ENCODE measurements around the gene PGA3.
"Not testable (repeated sequence)": the region's sequence is repeated elsewhere in the genome, so short reads cannot be mapped to it uniquely, and the experiment has no call there.

PGA3 gene

DNA sequence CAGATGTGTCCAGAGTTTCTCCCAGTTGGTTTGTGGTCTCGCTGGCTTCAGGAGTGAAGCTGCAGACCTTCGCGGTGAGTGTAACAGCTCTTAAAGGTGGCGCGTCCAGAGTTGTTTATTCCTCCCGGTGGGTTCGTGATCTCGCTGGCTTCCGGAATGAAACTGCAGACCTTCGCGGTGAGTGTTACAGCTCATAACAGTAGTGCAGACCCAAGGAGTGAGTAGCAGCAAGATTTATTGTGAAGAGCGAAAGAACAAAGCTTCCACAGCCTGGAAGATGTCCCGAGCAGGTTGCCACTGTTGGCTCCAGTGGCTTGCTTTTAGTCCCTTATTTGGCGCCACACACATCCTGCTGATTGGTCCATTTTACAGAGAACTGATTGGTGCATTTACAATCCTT, 1.8 kb upstream of the PGA3 start:
- no peak for DNase-seq (ENCODE audit: low read depth, low spot score)
- H3K27ac ChIP-seq, result no peak overlapping the region

DNA sequence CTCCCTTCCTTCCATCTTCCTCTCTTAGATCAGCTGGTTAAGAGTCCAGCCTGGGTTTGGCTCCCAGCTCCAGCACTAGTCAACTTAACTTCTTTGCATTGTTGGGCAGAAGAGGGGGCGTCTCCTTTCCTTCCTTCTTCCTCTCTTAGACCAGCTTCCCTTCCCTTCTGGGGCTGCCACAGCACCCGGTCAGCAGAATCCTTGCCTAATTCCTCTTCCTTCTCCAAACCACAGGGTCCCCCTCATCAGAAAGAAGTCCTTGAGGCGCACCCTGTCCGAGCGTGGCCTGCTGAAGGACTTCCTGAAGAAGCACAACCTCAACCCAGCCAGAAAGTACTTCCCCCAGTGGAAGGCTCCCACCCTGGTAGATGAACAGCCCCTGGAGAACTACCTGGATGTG, 558 bp downstream of the PGA3 start:
- not testable (repeated sequence) for DNase-seq (ENCODE audit: low read depth, low spot score); H3K27ac ChIP-seq

DNA sequence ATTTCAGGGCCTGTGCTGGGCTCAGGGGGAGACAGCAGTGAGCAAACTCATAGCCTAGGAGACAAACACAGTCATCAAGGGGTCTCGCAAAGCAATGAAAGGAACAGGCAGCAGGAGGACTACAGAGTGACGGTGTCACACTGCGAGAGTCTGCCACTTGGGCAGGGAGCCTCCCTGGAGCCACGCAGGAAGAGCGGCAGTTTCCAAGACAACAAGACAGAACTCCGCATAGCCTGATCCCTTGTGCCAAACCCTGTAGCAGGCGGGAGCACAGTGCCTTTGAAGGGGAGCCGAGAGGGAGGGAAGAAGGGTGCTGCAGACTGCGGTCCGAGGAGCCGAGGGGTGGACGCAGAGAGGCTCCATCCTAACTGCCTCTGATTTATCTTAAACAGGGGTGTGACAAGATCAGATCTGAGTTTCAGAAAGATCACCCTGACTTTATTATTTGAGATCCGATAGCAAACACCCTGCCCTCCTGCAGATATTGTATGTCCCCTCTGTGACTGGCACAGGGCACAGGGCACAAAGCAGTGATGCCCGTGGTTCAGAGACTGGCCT, 1.3 kb downstream of the PGA3 start:
- not testable (repeated sequence) for DNase-seq (ENCODE audit: low read depth, low spot score); H3K27ac ChIP-seq

DNA sequence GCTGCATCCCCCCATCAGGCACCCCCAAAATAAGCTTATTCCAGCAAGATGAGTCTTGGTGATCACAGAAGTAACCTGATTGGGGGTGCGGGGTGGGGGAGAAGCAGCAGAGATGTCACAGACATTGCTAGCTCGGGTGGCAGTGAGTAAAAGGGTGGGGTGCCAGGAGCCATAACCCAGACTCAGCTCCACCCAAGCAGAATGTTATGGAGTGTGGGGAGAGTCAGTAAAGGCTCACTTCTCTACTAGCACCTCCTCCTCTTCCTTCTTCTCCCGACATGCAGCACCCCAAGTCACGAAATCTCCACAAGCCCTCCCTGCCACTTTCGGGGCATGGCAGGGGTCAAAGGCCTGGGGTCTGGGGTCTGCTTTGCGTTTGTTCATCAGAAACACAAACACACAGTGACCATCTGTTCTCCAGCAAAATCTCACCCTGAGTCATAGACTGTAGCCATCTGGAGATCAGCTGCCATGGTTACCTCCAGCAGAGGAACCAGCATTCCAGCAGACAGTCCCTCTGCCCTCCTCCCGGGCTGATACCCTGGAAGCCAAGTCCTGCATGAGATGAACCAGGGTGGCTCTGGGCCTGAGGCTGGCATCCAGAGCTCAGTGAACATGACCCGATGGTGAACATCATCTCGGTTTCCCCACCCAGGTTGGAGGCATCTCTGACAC, 4.5 kb downstream of the PGA3 start:
- not testable (repeated sequence) for DNase-seq (ENCODE audit: low read depth, low spot score); H3K27ac ChIP-seq

DNA sequence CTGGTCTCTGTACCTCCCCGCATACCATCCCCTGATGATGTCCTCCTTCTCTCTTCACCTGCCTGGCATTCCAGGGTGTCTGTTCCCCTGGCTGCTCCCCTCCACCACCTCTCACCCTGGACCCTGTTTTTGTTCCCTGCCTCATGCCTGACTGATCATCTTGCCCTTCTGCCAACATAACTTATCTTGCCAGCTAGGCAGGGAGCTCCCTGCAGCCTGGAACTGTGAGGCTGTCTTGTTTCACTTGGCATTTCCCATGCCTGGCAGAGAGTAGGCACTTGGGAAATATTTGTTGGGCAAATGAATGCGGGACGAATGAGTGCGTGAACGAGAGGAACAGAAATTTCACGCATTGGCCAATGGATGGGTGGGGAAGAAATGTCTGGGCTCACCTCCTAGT, 7.3 kb downstream of the PGA3 start:
- H3K27ac ChIP-seq; DNase-seq (ENCODE audit: low read depth, low spot score): not testable (repeated sequence)

DNA sequence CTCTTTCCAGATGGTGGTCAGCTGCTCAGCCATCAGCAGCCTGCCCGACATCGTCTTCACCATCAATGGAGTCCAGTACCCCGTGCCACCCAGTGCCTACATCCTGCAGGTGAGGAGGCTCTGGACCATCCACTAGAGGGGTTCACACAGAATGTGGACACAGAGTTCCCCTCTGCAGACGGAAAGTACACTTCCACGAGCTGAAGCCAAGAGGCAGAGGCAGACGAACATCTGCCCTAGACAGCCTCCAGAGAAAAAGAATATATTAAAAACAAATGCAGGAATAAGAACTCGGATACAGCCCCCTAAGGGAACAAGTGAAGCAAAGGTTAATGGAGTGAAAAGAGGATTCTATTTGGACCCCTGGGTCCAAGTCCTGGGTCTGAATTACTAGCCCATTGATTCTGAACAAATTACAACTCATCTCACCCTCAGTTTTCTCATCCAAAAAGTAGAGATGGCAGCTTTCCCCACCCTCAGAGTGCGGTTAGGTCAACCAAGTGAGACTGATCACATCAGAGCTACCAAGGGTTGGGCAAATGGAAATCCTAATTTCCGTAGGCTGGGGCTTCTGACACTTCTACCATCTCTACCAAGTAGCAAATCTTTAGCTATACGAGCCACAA, 8.1 kb downstream of the PGA3 start:
- not testable (repeated sequence) for H3K27ac ChIP-seq; DNase-seq (ENCODE audit: low read depth, low spot score)

DNA sequence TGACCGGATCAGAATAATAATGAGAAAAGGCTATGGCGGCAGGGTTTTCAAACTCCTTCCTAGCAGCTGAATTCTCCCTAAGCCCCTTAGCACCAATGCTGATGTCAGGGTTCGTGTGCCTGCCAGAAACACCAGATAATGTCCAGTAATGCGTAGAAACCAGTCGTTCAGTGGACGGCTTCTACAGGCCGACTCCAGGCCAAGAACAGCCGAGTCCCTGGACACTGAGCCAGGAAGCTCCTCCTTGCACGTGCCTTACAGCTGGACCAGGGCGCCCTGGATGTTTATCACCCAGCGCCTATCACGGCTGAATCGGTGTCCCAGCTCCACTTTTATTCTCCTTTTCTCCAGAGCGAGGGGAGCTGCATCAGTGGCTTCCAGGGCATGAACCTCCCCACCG, 8.9 kb downstream of the PGA3 start:
- DNase-seq (ENCODE audit: low read depth, low spot score); H3K27ac ChIP-seq: not testable (repeated sequence)

DNA sequence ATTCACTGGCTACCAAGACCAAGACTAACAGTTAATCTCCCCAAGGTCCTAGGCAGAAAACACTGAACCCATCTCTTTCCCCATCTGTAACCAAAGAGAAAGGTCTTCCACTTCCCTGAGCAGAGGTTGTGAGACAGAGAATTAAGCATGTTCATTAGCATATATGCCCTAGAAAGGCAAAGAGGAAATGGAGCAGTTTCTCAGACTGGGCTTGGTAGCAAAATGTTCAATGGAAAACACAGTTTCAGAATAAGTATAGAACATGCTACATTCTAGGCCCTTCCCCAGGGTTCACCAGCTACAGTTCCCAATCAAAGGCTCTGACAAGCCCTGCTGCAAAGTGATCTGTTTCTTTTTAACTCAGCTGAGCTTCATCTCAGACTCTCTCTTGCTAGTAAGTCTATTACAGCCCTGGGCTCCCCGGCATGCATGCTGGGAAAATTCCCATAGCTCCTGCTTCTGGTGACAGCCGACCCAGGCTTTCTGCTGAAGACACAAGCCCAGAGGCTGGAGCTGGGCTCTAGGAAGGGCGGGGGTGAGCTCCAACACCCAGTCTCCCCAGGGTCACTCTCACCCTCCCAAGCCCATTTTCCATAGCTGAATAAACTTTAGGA, 10.5 kb downstream of the PGA3 start:
- not testable (repeated sequence) for H3K27ac ChIP-seq; DNase-seq (ENCODE audit: low read depth, low spot score)

DNA sequence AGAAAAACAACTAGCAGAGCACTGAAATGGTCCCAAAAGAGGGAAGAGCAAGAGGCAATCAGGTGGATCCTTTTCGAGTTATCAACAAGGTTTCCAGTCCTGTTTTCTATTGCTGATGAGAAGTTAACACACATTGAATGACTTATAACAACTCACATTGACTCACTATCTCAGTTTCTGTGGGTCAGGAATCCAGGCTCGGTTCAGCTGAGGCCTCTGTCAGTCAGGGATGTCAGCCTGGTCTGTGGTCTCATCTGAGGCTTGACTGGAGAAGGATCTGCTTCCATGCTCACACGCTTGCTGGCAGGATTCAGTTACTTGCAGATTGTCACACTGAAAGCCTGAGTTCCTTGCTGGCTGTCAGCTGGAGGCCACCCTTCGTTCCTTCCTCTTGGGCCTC, 15.0 kb downstream of the PGA3 start:
- not testable (repeated sequence) for H3K27ac ChIP-seq; DNase-seq (ENCODE audit: low read depth, low spot score)

DNA sequence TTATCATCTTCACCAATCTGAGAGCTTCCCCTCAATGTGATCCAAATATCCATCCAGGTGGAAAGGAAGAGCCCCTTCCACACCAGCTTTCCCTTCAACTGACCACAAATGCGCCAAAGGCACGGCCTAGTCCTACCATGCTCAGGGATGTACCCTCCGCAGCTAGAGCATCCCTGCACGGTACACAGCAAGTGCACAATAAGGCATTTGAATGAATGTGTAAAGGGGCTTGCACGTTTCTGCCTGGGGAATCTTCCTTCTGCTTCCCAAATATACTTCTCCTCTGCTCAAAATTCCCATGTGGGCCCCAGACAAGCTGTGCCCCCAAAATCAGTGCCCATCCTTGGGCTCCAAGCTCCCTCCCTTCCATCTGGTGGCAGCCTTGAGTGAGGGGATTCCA, 15.7 kb downstream of the PGA3 start:
- not testable (repeated sequence) for DNase-seq (ENCODE audit: low read depth, low spot score); H3K27ac ChIP-seq

DNA sequence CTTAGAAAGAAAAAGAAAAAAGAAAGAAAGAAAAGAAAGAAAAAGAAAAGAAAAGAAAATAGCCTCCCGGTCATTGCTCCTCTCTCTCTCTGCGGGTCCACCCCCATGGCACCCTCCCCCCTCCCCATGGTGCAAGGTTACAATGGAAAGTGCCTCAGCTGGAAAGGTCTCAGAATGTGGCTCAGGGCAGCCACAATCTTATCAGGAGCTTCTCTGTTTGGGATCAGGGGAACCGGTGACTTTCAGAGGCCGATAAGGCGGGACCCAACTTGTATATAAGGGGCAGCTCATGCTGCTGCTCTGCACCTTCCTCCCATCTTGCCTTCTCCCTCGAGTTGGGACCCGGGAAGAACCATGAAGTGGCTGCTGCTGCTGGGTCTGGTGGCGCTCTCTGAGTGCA, 18.7 kb downstream of the PGA3 start, which contains the start of gene PGA4:
TSS of gene PGA4 (plus strand) at position 301 of the 400 bp plus-strand sequence. CDS start at position 355, 54 bp downstream.
- DNase-seq (ENCODE audit: low read depth, low spot score); H3K27ac ChIP-seq: not testable (repeated sequence)

DNA sequence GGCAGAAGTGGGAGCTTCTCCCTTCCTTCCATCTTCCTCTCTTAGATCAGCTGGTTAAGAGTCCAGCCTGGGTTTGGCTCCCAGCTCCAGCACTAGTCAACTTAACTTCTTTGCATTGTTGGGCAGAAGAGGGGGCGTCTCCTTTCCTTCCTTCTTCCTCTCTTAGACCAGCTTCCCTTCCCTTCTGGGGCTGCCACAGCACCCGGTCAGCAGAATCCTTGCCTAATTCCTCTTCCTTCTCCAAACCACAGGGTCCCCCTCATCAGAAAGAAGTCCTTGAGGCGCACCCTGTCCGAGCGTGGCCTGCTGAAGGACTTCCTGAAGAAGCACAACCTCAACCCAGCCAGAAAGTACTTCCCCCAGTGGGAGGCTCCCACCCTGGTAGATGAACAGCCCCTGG, 19.4 kb downstream of the PGA3 start:
- not testable (repeated sequence) for H3K27ac ChIP-seq; DNase-seq (ENCODE audit: low read depth, low spot score)

DNA sequence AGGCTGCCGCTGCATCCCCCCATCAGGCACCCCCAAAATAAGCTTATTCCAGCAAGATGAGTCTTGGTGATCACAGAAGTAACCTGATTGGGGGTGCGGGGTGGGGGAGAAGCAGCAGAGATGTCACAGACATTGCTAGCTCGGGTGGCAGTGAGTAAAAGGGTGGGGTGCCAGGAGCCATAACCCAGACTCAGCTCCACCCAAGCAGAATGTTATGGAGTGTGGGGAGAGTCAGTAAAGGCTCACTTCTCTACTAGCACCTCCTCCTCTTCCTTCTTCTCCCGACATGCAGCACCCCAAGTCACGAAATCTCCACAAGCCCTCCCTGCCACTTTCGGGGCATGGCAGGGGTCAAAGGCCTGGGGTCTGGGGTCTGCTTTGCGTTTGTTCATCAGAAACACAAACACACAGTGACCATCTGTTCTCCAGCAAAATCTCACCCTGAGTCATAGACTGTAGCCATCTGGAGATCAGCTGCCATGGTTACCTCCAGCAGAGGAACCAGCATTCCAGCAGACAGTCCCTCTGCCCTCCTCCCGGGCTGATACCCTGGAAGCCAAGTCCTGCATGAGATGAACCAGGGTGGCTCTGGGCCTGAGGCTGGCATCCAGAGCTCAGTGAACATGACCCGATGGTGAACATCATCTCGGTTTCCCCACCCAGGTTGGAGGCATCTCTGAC, 23.3 kb downstream of the PGA3 start:
- H3K27ac ChIP-seq; DNase-seq (ENCODE audit: low read depth, low spot score): not testable (repeated sequence)

DNA sequence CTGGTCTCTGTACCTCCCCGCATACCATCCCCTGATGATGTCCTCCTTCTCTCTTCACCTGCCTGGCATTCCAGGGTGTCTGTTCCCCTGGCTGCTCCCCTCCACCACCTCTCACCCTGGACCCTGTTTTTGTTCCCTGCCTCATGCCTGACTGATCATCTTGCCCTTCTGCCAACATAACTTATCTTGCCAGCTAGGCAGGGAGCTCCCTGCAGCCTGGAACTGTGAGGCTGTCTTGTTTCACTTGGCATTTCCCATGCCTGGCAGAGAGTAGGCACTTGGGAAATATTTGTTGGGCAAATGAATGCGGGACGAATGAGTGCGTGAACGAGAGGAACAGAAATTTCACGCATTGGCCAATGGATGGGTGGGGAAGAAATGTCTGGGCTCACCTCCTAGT, 26.1 kb downstream of the PGA3 start:
- DNase-seq (ENCODE audit: low read depth, low spot score); H3K27ac ChIP-seq: not testable (repeated sequence)

DNA sequence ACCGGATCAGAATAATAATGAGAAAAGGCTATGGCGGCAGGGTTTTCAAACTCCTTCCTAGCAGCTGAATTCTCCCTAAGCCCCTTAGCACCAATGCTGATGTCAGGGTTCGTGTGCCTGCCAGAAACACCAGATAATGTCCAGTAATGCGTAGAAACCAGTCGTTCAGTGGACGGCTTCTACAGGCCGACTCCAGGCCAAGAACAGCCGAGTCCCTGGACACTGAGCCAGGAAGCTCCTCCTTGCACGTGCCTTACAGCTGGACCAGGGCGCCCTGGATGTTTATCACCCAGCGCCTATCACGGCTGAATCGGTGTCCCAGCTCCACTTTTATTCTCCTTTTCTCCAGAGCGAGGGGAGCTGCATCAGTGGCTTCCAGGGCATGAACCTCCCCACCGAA, 27.7 kb downstream of the PGA3 start:
- DNase-seq (ENCODE audit: low read depth, low spot score); H3K27ac ChIP-seq: not testable (repeated sequence)

DNA sequence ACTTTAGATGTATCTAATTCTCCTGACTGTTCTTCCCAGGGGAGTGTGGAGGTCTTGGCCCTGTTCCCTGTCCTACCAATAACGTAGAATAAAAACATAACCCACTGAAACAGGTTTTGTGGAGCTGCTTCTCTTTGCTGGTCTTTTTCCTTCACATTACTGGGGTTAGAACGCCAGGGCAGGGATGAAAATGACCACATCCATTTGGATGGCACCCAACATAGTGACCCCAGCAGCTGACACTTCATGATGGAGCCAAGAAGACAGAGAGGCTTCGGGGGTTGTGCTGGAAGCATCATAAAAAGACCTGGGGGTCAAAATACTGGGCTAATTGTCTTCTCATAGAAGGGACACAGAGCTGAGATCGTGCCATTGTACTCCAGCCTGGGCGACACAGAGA, 28.3 kb downstream of the PGA3 start:
- not testable (repeated sequence) for H3K27ac ChIP-seq; DNase-seq (ENCODE audit: low read depth, low spot score)

DNA sequence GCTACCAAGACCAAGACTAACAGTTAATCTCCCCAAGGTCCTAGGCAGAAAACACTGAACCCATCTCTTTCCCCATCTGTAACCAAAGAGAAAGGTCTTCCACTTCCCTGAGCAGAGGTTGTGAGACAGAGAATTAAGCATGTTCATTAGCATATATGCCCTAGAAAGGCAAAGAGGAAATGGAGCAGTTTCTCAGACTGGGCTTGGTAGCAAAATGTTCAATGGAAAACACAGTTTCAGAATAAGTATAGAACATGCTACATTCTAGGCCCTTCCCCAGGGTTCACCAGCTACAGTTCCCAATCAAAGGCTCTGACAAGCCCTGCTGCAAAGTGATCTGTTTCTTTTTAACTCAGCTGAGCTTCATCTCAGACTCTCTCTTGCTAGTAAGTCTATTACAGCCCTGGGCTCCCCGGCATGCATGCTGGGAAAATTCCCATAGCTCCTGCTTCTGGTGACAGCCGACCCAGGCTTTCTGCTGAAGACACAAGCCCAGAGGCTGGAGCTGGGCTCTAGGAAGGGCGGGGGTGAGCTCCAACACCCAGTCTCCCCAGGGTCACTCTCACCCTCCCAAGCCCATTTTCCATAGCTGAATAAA, 29.3 kb downstream of the PGA3 start:
- DNase-seq (ENCODE audit: low read depth, low spot score); H3K27ac ChIP-seq: not testable (repeated sequence)

DNA sequence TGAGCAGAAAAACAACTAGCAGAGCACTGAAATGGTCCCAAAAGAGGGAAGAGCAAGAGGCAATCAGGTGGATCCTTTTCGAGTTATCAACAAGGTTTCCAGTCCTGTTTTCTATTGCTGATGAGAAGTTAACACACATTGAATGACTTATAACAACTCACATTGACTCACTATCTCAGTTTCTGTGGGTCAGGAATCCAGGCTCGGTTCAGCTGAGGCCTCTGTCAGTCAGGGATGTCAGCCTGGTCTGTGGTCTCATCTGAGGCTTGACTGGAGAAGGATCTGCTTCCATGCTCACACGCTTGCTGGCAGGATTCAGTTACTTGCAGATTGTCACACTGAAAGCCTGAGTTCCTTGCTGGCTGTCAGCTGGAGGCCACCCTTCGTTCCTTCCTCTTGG, 33.8 kb downstream of the PGA3 start:
- not testable (repeated sequence) for DNase-seq (ENCODE audit: low read depth, low spot score)

DNA sequence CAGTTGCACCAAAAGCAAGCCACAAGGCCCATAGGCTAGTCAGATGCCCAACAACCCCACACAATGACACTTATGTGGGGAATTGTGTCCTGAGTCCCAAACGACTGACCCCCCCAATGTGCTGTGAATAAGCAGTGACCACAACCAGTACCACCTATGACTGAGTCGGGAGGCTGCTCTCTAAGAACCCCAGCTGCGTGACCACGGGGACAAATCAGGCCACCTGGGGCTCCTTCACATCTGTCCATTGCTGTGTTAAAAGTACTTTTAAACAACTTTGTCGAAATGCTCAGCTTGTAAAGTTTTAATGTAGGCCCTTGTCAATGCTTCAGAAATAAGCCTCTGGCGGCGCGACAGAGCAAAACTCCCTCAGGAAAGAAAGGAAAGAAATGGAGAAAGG, 37.0 kb downstream of the PGA3 start:
- H3K27ac ChIP-seq; DNase-seq (ENCODE audit: low read depth, low spot score): not testable (repeated sequence)

More for the DNA sequence above, 33.8 kb downstream of the PGA3 start:
- H3K27ac ChIP-seq, result not testable (repeated sequence)

DNA sequence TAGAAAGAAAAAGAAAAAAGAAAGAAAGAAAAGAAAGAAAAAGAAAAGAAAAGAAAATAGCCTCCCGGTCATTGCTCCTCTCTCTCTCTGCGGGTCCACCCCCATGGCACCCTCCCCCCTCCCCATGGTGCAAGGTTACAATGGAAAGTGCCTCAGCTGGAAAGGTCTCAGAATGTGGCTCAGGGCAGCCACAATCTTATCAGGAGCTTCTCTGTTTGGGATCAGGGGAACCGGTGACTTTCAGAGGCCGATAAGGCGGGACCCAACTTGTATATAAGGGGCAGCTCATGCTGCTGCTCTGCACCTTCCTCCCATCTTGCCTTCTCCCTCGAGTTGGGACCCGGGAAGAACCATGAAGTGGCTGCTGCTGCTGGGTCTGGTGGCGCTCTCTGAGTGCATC, 37.6 kb downstream of the PGA3 start, which contains the start of gene PGA5:
TSS of gene PGA5 (plus strand) at position 301 of the 400 bp plus-strand sequence. CDS start at position 353, 52 bp downstream.
- not testable (repeated sequence) for DNase-seq (ENCODE audit: low read depth, low spot score); H3K27ac ChIP-seq

Measured in epithelial cell of prostate (primary cell).